Spleen (tissue), 7 donors: ENCODE results near the gene ARFGEF3.
A peak's percentile ranks its signal among the peaks of the same experiment; 100 is the strongest.

Experiments used
- POLR2A ChIP-seq, 3 donors: fragments of 450-650 bp; IDR thresholded peaks; one replicate each; pipeline ENCODE4 v1.5.1; 2017; ENCODE audit warnings: antibody characterized with exemption in 3 of 3, mild to moderate bottlenecking in 1 of 3
- POLR2AphosphoS5 ChIP-seq, 3 donors: sonication (generic); formaldehyde crosslinking; IDR thresholded peaks; one replicate each; pipeline ENCODE4 v1.5.1; 2017; ENCODE audit warnings: antibody characterized with exemption in 3 of 3
- TF ChIP-seq, protein P1 (sequence below), 11 experiments: fragments of 200-600 bp in 7 of 11; fragments of 450-650 bp in 4 of 11; sonication (generic) in 4 of 11; IDR thresholded peaks in 8 of 11; conservative IDR thresholded peaks in 3 of 11; 1 replicate in 7 of 11; 2 replicates in 4 of 11; pipeline versions ENCODE4 v1.4.0 to v1.8.0; 2016 to 2021; ENCODE audit warnings: antibody characterized with exemption in 11 of 11, inconsistent platforms in 4 of 11, mild to moderate bottlenecking in 1 of 11
- donor health status: DM: no; HTN: no; CAD: no; lungs with moderate emphysema.
- donor health status: DM: no; HTN: no; CAD: no.
- donor health status: DM: no; HTN: no; CAD: no.

DNA sequence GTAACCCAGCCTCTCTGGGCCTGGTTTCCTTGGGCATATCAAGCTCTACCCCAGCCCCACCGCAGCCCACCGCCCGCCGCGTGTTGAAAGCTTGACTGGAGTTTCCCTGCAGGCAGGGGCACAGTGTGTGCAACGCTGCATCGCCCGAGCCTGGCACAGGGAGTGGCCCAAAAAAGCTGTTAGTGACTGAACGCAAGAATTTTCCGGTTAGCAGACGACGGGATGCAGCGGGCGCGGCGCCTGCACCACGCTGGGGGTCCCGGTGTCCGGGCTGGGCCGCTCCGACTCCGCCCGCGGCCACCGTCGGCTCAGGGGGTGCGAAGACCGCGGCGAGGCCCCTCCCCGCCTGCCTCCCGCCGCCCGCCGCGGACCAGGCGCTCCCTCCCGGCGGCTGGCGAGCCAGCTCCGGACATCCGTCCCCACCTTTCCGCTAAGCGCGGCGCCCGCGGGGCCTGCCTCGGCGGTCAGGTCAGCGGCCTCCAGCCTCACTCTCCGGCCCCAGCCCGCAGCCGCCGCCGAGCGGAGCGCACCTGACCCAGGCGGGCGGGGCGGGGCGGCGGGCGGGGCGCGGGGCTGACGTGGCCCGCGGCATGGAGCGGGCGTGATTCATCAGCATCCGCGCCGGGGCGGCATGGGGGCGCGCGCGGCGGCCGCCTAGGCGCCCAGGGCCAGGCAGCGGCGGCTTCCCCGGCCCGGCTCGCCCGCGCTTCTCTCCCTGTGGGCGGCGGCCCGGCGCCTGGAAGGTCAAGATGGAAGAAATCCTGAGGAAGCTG is at the start of gene ARFGEF3:
- TF ChIP-seq POLR2A (IDR thresholded peaks at IDR 0.05) (no peak), POLR2AphosphoS5 (IDR thresholded peaks at IDR 0.05) (peak in 2 of 3 donors; percentile 46 to 58)
- TF ChIP-seq, protein P1, sequence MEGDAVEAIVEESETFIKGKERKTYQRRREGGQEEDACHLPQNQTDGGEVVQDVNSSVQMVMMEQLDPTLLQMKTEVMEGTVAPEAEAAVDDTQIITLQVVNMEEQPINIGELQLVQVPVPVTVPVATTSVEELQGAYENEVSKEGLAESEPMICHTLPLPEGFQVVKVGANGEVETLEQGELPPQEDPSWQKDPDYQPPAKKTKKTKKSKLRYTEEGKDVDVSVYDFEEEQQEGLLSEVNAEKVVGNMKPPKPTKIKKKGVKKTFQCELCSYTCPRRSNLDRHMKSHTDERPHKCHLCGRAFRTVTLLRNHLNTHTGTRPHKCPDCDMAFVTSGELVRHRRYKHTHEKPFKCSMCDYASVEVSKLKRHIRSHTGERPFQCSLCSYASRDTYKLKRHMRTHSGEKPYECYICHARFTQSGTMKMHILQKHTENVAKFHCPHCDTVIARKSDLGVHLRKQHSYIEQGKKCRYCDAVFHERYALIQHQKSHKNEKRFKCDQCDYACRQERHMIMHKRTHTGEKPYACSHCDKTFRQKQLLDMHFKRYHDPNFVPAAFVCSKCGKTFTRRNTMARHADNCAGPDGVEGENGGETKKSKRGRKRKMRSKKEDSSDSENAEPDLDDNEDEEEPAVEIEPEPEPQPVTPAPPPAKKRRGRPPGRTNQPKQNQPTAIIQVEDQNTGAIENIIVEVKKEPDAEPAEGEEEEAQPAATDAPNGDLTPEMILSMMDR (IDR thresholded peaks at IDR 0.05 in 8 of 11, conservative IDR thresholded peaks at IDR 0.05 in 3 of 11) = no peak
